Peyer's patch (tissue), 4 donors: ENCODE results near the gene PGLYRP4.

Source experiments
- CTCF ChIP-seq, 6 experiments: fragments of 450-650 bp in 4 of 6; fragments of 200-600 bp in 2 of 6; sonication (generic) in 1 of 6; IDR thresholded peaks; one replicate each; pipeline ENCODE4 v1.5.1; 2017 to 2019; ENCODE audit warnings: antibody characterized with exemption in 6 of 6, mild to moderate bottlenecking in 3 of 6, moderate library complexity in 1 of 6
- POLR2A ChIP-seq, 2 donors: fragments of 450-650 bp; IDR thresholded peaks; one replicate each; pipeline ENCODE4 v1.5.1; 2017; ENCODE audit warnings: antibody characterized with exemption in 2 of 2, mild to moderate bottlenecking in 2 of 2, moderate library complexity in 2 of 2

- TF ChIP-seq CTCF (IDR thresholded peaks at IDR 0.05) (no peak), POLR2A (IDR thresholded peaks at IDR 0.05) (no peak)
Measured at GRCh38 chr1:153307221-153307600, 41.4 kb downstream of the PGLYRP4 start.
